Kidney tubule cell (primary cell): ENCODE results near the gene HAUS1.
"Not testable (repeated sequence)": the region's sequence is repeated elsewhere in the genome, so short reads cannot be mapped to it uniquely, and the experiment has no call there.

Experiments used
- DNase-seq: peaks from one replicate; pipeline ENCODE4 v3.0.0-alpha.2; 2018; ENCODE audit warnings: low spot score

The HAUS1 gene

DNA sequence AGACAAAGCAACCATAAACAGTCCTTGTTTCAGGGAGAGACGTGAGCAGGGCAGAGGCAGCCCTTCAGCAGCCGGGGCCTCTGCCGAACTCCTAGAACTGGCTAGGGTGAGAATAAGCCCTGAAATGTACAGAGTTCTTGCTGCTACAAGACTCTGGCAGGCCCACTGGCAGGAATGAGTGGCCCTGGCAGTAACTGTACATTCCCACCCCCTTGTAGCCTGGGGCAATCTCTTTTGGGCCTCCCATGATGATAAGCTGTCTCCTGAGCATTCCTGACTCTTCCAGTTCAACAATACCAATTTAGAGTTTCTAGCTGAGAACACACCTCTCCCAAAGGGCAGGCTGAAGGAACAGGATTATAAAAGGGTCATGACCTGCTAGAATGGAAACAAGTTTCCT is 54.3 kb downstream of the HAUS1 start:
- DNase-seq = no peak

DNA sequence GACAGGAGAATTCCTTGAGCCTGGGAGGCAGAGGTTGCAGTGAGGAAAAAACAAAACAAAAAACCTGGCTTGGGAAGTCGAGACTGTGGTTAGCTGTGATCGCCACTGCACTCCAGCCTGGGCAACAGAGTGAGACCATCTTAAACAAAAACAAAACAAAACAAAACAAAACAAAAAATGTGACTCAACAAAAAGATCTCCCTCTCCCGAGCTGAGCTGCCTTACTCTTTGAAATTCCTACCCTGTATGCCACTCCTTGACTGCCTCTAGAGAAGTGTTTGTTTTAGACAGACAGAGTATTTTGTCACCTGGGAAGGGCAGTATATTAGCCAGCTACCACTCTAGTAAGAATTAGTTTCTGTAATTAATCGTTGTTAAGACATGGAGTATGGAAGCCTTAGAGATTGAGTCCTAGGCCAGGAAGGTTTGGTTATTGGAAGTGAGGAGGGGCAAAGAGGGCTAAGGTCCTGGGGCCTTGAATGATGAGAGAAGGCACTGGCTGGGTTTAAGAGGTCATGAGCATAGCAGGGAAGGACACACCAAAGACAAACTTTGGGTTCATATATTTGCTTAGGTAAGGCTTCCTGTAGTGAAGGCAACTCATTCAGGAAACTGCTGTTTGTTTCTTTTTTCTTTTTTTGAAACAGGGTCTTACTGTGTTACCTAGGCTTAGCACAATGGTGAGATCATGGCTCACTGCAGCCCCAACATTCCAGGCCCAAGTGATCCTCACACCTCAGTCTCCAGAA is 56.0 kb downstream of the HAUS1 start:
- DNase-seq = peak; percentile 54

DNA sequence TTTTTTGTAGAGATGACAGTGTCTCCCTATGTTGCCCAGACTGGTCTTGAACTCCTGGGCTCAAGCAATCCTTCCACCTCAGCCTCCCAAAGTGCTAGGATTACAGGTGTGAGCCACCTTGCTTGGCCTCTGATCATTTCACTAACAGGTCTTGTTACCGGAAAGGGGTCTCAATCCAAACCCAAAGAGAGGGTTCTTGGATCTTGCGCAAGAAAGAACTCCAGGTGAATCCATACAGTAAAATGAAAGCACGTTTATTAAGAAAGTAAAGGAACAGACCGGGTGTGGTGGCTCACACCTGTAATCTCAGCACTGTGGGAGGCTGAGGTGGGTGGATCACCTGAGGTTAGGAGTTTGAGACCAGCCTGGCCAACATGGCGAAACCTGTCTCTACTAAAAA is 56.7 kb downstream of the HAUS1 start:
- DNase-seq = not testable (repeated sequence)

- DNase-seq = no peak
Measured at GRCh38 chr18:46161703-46162396, 57.7 kb downstream of the HAUS1 start.

- DNase-seq = no peak
Measured at GRCh38 chr18:46163091-46163490, 58.9 kb downstream of the HAUS1 start.

DNA sequence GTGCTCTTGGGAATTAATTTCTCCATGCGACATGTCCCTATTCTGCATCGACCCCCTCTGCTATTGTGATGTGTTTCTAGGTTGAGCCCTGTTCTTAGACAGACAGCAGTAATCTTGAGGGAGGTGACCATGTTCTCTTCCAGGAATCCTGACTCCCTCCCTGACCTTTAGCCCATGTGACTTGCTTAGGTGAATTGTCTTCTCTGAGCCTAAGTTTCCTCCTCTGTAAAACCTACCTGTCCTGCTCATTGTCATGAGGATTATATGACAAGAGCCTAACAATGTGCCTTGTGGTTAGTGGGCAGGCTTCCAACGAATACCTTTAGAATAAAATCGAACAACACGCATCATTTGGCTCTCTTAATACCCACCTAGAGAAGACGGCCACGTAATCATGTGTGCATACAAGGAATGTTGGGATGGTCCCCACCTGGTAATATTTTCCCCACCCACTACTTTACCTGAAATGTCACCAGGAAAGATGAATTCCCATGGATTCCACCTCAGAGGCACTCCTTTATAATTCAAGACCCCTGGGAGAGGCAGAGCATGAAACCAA is 59.8 kb downstream of the HAUS1 start:
- DNase-seq = peak; percentile 65

DNA sequence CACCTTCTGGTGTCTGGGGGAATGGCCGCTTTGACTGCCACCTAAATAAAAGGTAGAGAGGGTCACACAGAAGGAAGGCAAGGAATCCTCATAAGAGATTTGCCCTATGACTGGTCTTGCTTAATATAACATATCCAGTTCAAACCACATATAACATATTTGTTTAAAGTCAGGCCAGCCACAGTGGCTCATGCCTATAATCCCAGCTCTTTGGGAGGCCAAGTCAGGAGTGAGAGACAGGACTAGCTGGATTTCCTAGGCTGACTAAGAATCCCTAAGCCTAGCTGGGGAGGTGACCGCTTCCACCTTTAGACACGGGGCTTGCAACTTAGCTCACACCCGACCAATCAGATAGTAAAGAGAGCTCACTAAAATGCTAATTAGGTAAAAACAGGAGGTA is 60.3 kb downstream of the HAUS1 start:
- not testable (repeated sequence) for DNase-seq

GRCh38 chr18:46164920-46165319 is 60.7 kb downstream of the HAUS1 start:
- DNase-seq = no peak

- DNase-seq = no peak
Measured at GRCh38 chr18:46166261-46166970, 62.2 kb downstream of the HAUS1 start.

- no peak for DNase-seq
Measured at GRCh38 chr18:46167971-46168370, 63.8 kb downstream of the HAUS1 start.

GRCh38 chr18:46169464-46169941 is 65.3 kb downstream of the HAUS1 start:
- peak; percentile 83 for DNase-seq

DNA sequence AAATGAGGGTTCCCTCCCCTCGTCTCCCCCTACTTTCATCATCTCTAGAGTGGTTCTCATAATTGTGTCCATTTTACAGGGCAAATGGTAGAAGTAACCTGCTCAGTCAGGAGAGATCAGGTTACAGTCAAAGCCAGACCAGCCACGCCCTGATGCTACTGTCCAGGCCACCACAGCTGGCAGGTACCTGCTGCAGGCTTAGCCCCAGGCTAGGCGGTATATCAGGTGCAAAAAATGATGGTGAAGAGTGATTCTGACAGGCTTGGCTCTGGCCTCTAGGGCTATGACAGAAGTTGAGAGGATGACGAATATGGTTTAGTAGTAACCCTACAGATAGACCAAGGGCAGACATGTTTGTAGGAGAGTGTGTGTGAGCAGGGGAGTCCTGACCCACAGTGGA is 67.1 kb downstream of the HAUS1 start:
- DNase-seq = no peak

- DNase-seq = peak; percentile 95
Measured at GRCh38 chr18:46173393-46174341, 69.5 kb downstream of the HAUS1 start.

- DNase-seq = peak; percentile 43
Measured at GRCh38 chr18:46174342-46175041, 70.3 kb downstream of the HAUS1 start.

- no peak for DNase-seq
Measured at GRCh38 chr18:46176001-46176400, 71.8 kb downstream of the HAUS1 start.
